ENCODE results near the gene APOBEC3B.
"Not testable (repeated sequence)": the region's sequence is repeated elsewhere in the genome, so short reads cannot be mapped to it uniquely, and the experiment has no call there.

Gene APOBEC3B

DNA sequence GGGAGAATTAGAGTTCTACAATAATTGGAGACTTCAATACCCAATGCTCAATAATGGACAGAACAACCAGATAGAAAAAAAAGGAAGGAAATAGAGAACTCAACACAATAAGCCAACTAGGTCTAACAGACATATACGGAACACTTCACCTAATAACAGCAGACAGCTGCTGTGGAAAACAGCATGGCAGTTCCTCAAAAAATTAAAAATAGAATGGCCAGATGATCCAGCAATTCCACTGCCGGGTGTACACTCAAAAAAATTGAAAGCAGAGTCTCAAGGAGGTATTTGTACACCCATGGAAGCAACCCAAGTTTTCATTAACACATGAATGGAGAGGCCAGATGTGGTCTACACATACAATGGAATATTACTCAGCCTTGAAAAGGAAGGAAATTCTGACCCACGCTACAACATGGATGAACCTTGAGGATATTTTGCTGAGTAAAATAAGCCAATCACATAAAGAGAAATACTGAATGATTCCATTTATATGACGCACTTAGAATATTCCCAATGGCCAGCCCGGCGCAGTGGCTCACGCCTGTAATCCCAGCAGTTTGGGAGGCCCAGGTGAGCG lies 26.2 kb downstream of the APOBEC3B start:
- DNase-seq: not testable (repeated sequence)

DNA sequence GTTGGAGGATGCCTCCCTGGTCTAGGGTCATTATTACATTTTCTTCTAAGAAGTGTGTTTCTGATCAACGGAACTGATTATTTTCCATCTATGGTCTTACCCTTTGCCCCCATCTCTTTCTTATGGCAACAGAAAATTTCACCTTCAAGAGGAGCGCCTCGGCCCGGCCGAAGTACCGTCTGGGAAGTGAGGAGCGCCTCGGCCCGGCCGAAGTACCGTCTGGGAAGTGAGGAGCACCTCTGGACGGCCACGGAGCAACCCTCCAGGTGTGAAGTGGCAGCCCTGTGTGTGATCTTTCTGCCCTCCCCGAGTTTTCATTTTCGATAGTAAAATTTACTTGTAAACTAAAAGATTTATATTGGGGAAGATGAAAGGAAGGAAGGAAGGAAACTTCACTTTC lies 28.8 kb downstream of the APOBEC3B start:
- no peak for DNase-seq

DNA sequence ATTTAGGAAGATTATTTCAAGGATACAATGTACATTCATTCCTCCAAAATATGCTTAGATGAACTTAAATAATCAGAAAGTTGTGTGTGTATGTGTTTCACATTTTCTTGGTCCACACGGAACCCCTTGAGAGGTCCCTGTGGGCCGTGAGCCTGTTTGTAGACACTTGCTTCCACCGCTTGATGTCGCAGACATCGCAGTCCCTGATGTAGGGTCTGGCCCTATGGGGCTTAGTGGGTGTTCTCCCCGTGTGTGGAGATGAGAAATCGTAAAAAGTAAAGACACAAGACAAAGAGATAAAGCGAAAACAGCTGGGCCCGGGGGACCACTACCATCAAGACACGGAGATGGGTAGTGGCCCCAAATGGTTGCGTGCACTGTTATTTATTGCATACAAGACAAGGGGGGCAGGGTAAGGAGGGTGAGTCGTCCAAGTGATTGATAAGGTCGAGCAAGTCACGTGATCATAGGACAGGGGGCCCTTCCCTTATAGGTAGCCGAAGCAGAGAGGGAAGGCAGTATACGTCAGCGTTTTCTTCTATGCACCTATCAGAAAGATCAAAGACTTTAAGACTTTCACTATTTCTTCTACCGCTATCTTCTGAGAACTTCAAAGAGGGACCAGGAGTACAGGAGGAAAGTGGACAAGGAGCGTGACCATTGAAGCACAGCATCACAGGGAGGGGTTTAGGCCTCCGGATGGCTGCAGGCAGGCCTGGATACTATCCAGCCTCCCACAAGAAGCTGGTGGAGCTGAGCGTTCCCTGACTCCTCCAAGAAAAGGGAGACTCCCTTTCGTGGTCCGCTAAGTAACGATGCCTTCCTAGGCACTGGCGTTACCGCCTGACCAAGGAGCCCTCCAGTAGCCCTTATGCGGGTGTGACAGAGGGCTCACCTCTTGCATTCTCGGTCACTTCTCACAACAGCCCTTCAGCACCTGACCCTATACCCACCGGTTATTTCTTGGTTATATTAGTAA lies 30.7 kb downstream of the APOBEC3B start:
- DNase-seq: no peak

DNA sequence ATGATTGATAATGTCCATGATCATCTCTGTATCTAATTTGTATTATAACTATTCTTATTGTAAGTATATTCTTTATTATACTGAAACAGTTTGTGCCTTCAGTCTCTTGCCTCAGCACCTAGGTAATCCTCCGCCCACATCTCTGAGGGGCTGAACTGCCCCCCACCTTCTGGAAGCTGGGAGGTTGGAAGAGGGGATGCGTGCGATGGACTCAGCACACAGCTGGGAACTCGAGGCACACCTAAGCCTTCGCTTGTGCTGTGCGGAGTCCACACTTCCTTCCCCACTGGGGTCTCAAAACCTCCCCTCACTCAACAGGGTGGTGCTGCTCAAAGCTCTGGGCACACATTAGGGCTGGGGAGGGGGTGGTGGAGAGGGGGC lies 31.4 kb downstream of the APOBEC3B start:
- not testable (repeated sequence) for DNase-seq

DNA sequence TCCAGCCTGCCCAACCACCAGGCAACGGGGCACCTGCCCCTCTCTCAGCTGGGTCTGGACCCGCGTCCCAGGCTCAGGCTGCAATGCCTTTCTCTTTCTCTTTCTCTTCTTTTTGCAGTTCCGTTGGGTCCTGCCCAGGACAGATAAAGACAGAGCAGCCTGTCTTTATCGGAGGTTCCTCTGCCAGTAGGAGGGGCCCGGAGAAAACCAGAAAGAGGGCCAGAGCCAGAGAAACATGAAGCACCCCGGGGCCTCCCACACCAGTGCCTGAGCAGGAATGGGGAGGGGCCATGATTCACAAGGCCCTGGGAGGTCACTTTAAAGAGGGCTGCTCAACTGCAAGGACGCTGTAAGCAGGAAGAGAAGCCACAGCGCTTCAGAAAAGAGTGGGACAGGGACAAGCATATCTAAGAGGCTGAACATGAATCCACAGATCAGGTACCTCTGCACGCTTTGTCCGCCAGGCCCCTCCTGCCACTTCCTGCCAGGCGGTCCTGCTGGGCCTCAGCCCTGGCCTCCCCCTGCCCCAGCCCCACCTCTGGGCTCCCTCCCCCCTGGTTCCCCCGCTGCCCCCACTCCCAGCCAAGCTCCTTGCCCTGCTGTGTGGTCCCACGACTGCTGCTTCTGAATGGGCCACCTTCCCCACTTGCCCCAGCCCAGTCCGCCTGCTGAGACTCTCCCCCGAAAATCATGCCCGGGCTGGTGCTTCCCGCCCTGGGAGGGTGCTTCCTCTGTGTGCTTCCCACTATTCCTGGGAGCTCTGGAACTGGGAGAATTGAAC lies 32.0 kb downstream of the APOBEC3B start, which contains the start of gene APOBEC3C:
Gene APOBEC3C (plus strand): TSS at position 316 of the 781 bp plus-strand sequence. CDS start 106 bp downstream, at position 422.
- peak; percentile 64 to 74 for DNase-seq

DNA sequence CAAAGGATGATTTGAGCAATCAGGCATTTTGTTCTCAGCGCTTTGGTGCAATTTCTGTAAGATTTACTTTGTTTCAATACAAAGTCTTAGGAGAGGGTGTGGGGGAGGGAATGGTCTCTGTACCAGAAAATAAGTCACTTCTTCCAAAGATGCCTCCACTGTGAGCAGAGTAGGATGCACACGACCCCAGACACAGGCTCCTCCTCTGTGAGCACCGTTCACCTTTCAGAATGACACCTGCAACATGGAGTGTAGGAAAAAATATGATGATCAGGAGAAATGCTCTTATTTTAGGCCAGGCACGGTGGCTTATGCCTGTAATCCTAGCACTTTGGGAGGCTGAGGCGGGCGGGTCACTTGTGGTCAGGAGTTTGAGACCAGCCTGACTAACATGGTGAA lies 32.6 kb downstream of the APOBEC3B start:
- DNase-seq: not testable (repeated sequence)

DNA sequence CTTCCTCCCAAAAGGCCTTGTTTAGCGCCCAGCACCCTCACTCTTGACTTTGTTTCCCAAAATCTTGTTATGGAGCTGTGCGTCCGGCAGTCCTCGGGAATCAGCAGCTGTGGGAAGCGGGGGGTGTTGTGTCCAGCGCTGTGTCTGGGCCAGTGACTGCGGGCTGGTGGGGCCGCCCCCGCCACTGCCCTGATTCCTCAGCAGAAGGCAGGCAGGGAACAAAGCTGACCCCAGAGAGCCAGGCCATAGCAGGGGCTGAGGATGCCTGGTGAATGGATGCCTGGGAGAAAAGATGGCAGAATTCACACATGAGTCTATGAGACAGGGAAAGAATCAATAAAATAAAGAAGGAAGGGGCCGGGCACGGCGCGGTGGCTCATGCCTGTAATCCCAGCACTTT lies 34.4 kb downstream of the APOBEC3B start:
- DNase-seq: no peak

DNA sequence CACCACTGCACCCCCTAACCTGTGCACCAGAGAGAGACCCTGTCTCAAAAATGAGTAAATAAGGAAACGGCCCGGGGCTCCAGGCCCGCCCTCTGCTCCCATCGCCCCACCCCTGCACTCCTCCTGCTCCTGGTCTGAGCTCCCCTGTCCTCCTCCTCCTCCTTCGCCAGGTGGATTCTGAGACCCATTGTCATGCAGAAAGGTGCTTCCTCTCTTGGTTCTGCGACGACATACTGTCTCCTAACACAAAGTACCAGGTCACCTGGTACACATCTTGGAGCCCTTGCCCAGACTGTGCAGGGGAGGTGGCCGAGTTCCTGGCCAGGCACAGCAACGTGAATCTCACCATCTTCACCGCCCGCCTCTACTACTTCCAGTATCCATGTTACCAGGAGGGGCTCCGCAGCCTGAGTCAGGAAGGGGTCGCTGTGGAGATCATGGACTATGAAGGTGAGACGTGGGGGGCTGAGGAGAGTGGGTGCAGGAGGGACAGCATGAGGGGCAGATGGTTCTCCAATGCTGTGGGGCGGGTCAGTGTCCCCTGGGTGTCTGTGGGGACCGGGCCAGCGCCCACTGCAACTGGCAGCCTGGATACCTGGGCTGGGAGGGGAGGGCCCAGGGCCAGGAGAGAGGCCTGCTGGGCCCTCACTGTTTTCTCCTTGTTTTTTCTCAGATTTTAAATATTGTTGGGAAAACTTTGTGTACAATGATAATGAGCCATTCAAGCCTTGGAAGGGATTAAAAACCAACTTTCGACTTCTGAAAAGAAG lies 35.6 kb downstream of the APOBEC3B start:
- no peak for DNase-seq

DNA sequence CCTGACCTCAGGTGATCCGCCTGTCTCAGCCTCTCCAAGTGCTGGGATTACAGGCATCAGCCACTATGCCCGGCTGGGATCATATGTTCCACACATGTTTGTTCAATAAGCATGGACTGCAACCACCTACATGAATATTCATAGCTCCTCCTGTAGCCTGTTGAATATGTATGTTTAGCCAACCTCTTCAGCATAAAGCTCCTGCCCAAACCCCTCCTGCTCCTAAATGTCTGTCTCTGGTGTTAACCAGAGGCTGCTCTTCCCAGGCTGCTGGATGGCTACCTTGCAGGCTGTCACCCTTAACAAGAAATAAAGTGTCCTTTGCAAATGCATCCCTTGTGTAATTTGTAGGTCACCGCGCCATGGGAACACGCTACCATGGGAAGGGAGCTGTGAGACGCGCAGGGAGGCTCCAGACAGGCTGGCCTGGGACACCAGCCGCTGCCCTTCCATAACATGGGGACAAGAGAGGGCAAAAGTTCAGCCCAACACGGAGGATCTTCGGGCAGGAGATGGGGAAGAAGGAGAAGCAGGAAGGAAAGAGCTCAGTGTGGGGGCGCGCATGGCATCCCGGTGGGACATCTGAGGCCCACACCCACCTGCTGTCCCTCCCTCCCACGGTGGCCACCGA lies 38.0 kb downstream of the APOBEC3B start:
- DNase-seq: not testable (repeated sequence)

DNA sequence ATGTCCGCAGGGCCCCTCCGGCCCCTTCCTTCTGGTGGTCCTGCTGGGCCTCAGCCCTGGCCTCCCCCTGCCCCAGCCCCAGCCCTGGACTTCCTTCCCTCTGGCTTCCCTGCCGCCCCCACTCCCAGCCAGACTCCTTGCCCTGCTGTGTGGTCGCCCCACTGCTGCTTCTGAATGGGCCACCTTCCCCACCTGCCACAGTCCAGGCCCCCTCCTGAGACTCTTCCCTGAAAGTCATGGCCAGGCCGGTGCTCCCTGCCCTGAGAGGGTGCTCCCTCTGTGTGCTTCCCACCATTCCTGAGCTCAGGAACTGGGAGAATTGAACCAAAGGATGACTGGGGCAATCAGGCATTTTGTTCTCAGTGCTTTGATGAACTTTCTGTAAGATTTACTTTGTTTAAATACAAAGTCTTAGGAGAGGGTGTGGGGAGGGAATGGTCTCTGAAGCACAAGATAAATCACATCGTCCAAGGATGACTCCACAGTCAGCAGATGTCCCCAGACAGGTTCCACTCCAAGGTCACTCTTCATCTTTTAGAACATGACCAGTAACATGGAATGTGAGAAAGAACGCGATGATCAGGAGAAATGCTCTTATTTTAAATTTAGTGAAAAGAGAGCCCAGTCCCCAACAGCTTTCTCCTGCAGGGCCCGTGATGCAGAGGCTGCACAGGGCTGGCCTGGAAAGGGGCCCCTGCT lies 39.6 kb downstream of the APOBEC3B start:
- no peak for DNase-seq

DNA sequence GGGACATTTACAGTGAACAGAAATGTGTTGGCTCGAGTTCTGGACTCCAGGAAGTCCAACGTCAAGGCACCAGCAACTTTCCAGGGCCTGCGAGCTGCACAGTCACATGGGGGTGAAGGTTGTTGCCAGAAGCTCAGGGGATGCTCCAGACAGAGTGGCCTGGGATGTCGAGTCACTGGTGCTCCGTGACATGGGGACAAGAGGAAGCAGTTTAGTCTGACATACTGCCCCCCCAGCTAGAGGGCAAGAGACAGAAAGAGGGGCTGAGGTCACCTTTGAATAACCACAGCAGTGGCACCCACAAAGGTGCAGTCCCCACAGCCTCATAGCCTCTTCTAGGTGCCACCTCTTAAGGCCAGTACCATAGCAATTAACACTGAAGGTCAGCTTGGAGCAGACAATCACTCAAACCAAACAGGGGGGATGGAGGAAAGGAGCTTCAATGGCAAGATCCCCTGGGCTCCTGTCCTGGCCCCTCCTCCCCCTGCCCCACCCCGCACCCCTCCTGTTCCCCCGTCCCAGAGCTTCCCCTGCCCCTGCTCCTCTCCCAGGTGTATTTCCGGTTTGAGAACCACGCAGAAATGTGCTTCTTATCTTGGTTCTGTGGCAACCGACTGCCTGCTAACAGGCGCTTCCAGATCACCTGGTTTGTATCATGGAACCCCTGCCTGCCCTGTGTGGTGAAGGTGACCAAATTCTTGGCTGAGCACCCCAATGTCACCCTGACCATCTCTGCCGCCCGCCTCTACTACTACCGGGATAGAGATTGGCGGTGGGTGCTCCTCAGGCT lies 42.6 kb downstream of the APOBEC3B start:
- no peak for DNase-seq

DNA sequence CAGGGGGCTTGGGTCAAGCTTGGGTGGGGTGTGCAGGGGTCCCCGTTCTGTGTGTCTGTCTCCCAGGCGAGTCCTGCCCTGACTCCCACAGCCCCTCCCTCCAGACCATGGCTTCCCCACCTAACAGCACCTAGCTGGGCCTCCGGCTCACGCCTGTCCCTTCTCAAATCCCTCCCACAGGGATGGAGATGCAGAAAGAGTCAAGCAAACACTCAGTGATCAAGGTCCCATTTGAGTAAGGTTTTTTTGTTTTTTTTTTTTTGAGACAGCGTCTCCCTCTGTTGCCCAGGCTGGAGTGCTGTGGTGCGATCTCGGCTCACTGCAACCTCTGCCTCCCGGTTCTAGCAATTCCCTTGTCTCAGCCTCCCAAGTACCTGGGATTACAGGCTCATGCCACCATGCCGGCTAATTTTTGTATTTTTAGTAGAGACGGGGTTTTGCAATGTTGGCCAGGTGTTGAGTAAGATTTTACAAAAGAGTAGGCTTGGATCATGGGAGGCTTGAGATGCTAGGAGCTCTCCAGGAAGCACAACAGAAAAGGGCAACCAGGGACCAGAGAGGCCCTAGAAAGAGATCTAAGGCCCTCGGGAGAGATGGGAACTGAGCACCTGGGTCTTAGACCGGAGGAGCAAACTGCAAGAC lies 44.5 kb downstream of the APOBEC3B start:
- no peak for DNase-seq

DNA sequence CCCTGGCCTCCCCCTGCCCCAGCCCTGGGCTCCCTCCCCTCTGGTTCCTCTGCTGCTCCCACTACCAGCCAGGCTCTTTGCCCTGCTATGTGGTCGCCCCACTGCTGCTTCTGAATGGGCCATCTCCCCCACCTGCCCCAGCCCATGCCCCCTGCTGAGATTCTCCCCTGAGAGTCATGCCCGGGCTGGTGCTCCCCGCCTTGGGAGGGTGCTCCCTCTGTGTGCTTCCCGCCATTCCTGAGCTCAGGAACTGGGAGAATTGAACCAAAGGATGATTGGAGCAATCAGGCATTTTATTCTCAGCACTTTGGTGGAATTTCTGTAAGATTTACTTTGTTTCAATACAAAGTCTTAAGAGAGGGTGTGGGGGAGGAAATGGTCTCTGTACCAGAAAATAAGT lies 45.6 kb downstream of the APOBEC3B start:
- DNase-seq: no peak

DNA sequence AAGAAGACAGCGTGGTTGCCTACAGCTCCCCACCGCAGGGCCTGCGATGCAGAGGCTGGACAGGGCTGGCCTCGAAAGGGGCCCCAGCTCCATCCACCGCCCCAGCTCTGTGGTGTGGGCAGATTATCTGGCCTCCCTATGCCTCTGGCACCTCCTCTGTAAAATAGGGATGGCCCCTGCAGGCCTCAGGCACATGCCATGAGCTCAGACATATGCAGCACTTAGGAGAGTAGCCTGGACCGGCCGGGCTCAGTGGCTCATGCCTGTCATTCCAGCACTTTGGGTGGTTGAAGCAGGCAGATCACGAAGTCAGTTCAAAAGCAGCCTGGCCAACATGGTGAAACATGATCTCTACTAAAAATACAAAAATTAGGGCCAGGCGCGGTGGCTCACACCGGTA lies 46.1 kb downstream of the APOBEC3B start:
- DNase-seq: no peak

DNA sequence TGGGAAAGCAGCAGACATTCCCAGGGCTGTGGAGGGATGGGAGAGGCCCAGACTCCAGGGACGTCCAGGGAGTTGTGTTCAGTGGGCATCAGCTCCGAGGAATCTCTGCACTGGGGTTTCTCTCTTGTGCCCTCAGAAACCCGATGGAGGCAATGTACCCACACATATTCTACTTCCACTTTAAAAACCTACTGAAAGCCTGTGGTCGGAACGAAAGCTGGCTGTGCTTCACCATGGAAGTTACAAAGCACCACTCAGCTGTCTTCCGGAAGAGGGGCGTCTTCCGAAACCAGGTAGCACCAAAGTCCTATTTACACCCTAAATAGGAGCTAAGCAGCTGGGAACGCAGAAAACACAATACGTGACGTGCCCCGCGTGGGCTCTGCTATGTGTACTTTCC lies 47.1 kb downstream of the APOBEC3B start:
- no peak for DNase-seq

DNA sequence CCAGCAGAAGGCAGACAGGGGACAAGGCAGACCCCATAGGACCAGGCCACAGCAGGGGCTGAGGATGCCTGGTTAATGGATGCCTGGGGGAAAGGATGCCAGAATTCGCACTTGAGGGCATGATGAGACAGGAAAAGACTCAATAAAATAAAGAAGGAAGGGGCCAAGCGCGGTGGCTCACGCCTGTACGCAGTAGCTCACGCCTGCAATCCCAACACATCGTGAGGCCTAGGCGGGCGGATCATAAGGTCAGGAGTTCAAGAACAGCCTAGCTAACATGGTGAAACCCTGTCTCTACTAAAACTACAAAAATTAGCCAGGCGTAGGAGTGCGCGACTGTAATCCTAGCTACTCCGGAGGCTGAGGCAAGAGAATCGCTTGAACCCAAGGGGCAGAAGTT lies 48.6 kb downstream of the APOBEC3B start:
- DNase-seq: no peak

DNA sequence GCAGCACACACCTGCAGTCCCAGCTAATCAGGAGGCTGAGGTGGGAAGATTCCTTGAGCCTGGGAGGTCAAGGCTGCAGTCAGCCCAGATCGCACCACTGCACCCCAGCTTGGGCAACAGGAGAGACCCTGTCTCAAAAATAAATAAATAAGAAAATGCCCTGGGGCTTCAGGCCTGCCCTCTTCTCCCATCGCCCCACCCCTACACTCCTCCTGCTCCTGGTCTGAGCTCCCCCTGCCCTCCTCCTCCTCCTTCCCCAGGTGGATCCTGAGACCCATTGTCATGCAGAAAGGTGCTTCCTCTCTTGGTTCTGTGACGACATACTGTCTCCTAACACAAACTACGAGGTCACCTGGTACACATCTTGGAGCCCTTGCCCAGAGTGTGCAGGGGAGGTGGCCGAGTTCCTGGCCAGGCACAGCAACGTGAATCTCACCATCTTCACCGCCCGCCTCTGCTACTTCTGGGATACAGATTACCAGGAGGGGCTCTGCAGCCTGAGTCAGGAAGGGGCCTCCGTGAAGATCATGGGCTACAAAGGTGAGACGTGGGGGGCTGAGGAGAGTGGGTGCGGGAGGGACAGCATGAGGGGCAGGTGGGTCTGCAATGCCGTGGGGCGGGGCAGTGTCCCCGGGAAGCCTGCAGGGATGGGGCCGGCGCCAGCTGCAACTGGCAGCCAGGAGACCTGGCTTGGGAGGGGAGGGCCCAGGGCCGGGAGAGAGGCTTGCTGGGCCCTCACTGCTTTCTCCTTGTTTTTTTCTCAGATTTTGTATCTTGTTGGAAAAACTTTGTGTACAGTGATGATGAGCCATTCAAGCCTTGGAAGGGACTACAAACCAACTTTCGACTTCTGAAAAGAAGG lies 49.5 kb downstream of the APOBEC3B start:
- DNase-seq: not testable (repeated sequence)

DNA sequence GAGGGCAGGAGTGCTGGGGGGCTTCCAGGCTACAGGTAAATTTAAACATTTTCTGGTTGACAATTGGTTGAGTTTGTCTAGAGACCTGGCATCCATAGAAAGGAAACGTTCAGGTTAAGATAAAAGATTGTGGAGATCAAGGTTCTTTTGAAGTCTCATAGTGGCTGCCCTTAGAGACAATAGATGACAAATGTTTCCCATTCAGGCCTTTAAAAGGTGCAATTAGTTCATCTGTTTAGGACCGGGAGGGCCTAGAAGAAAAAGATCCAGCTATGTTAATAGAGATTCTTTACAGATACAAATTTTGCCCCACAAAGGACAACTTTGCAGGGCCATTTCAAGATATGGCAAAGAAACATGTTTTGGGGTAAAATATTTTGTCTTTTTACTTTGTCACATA lies 54.9 kb downstream of the APOBEC3B start:
- not testable (repeated sequence) for DNase-seq
